Cerebellar cortex (tissue), 1 donor: ENCODE measurements around the gene ENDOU.

Experiments
- DNase-seq: peaks from one replicate; pipeline ENCODE4 v3.0.0-alpha.2; 2015; ENCODE audit warnings: low spot score

The ENDOU gene

DNA sequence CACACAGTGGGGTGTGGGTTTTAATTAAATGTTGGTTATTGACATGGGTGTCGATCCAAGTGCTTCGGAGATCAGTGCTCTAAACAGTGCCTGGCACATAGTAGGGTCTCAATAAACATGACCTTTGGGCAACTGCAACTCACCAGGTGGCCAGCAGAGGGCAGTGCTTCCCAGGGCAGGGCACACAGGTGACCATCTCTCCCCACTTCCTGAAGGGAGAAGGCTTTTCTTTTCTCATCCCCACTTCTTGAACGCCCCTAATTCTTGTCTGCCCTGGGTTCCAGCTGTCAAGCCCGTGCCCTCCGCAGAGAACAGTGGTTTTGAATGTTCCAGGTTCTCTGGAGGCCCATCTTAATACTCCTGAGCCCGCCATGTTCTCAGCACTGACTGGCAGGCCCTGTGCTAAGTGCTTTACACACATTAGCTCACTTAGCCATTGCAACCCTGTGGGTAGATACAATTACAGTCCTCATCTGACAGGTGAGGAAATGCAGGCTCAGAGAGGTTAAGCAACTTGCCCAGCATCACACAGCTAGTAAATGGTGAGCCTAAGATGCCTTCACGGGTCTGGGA is 17.0 kb upstream of the ENDOU start:
- DNase-seq: peak; percentile 42

DNA sequence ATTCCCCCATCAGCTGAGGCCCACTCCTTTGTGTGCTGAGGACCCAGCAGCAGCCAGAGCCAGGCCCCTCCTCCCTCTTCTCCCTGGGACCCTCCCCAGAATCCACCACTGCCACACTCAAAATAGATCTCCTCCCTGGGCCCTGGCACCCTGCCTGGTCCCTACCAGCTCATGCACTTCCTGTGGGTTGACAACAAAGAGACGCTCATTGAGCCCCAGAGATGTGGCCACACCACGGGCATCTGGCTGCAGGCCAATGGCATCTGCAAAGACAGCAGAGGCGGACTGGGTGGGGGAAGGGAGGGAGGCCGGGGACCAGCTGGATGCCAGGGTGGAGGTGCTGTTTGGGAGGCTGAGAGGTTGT is 16.0 kb upstream of the ENDOU start:
- DNase-seq: no peak

DNA sequence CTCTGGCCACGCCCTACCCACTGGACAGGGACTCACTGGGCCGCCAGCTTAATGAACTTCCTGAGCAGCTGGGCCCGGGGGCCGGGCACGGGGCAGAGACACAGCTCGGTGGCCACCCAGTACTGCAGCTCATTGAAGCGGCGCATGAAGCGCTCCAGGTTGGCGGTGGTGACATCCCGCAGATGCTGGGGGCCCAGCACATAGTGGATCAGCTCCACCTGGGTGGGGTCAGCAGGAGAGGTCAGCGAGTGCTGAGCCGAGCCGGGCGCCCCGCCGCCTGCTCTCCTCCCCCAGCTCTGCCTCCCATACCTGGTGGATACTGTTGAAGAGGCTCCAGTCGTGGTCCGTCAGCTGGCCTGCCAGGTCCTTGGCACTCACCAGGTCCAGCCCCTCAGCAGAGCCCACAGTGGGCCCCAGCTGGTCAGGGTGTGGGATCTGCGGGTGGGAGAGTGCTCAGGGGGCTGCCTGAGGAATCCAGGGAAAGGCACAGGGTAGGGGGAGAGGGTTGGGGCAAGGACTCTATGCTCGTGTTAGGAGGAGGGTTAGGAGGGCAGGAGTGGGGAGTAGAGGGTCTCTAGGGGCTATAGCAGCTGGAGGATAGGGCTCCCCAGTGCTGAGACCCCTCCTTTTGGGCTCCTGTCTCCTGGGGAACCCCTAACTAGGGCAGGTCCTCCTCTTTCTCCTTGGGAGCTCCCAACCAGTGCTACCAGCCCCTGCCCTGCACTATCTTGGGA is 15.5 kb upstream of the ENDOU start:
- DNase-seq: no peak

DNA sequence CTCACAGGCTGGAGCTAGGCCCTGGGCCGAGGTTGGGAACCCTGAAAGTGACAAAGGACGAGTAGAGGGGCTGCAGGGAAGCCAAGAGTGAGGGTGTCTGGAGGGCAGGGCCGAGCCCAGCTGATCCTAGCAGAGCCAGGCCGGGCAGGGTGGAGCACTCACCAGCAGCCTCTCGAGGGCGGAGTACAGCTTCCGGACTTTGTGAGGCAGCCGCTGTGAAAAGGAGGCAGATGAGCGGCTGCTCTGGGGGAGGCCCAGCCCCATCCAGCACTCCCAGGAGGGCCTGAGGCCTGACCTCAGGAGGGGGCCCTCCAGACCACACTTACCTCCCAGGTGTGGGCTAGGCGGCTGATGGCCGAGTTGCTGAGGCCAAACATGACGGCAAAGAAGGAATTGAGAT is 14.7 kb upstream of the ENDOU start:
- DNase-seq: no peak

DNA sequence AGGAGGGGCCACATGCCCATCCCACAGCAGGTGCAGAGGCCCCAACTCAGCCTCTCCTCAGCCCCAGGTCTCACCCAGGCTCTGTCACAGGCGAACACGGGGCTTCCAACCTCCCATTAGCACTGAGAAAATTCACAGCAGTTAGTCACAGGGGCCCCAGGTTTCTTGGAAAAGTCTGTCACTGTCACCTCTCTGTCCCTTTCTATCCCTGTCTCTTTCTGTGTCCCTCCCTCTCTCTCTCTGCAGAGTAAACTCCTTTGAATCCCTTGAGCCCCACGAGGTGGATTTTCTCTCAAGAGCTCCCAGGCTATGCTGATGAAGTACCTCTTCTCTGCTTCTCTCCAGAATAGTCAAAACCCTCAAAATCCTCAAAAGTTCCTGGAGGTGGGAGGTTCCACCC is 14.0 kb upstream of the ENDOU start:
- no peak for DNase-seq

DNA sequence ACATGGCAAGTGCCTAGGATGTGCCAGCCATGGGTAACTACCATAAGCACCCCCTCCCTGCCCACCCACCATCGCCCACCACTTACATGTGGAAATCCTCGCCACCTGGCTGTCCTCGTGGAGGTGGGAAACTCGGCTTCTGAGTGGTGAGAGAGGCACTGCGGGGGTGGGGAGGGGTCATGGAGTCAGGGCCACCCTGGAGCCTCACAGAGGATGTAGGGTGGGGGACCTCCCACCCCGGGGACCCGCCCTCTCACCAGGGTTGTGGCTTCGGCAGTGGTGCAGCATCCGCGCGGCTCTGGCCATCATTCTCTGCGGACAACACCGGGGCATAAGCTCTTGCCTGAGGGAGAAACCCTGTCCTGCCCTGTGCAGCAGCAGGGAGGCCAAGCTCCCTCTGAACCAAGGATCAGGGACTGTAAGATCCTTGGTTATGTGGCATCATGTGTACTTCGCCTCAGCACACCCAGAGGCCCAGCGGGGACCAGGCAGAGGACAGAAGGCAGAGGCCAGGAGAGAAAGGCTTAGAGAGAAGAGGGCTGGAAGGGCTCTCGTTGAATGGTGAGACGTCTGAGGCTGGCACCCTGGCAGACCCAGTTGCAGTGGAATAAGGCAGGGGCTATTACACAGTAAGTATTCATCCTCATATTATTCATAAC is 12.8 kb upstream of the ENDOU start:
- DNase-seq: no peak

DNA sequence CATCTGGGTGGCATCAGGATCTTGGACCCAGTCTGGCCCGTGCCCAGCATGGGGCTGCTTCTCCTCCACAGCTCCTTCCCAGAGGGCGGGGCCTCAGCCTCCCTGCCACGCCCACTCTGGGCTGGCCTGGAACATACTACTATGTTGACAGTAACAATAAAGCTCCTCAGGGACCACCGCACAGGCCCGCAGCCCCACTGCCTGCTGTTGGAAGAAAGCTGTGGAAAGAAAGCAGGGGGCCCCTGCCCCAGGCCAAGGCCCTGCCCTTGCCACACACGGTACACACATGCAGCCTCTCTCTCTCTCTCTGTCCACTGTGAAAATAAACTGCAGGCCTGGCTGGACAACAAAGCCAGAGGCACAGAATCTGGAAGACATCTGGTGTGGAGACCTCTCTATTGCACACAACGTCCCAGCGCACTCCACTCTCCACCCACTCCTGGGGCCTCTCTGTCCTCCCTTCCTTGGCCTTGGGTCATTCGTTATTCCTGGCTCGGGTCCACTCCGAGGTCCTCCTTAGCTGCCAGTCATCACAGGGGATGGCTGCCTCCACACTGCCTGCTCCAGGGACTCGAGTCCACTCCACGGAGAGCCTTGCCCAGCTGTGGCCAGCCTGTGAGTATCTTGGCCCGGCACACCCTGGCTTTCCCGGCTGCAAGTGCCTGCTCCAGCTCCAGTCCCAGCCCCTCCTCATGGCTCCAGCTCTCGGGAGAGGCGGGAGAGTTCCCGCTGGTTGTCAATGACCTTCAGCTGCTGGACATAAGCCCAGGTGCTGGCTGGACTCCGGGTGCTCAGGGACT is 11.8 kb upstream of the ENDOU start:
- DNase-seq: no peak

DNA sequence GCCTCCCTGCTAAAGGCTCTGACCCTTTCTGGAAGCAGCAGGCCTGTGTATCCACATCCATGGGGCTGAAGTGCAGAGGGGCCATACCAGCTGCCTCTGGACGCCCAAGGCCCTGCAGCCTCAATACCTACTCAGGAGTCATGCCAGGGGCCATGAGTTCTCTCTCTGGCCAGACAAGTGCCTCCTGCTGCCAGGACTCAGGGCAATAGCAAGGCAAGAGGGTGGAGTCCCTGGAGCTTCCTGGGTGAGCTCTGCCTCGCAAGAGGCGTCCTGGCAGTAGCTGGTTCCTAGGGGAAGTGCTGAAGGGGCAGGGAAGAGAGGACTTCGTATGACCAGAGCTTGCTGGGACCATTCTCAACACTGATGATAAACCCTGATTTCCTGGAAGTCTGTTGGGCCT is 10.9 kb upstream of the ENDOU start:
- DNase-seq: no peak

DNA sequence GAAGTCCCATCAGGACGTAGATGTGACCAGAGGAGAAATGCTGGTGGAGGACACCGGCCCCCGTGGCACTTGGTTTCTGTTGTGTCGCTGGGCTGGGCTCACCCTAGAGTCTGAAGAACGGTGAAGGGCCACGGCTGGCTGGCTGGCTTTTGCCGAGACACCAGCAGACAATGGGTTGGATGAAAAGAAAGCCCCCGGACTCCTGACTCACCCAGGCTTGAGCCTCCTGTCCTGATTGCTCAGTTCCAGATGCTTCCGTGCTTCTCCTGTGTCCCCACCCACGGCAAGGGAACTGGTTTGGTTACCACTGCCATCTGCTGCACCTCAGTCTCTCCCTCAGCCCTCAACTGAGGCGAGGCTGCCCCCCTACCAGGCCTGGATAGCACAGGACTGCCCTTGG is 10.4 kb upstream of the ENDOU start:
- no peak for DNase-seq

DNA sequence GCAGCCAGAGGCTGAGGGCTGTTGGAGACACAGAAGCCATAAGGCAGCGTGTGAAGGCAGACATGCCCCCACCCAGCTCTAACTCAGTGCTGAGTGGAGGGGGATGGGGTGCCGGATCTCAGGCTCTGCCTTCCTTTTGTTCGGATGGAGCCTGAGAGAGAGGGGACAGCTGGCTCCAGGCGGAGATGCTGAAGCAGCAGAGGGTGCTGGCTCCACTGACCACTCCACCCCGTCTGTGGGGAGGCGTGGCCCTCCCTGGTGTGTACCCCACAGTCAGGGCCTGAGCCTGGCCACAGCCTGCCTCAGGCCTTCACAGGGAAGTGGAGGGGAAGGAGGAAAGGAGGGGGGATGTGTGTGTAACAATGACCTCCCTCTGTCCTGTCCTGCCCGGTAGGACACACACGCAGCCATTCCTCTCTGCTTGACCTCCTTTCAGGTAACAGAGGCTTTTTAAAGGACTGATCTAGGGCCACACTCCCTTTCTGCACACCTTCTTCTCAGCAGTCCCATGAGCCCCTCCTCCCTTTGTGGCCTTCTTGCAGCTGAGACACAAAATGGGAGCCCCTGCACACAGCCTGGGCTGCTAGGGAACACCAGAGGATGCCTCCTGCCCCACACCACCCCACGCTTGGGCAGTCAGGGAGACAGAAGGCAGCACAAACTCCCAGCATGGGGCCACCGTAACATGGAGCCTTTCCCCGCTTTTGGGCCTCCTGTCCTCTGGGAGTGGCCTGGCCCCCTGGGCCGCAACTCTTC is 9.6 kb upstream of the ENDOU start:
- DNase-seq: no peak

DNA sequence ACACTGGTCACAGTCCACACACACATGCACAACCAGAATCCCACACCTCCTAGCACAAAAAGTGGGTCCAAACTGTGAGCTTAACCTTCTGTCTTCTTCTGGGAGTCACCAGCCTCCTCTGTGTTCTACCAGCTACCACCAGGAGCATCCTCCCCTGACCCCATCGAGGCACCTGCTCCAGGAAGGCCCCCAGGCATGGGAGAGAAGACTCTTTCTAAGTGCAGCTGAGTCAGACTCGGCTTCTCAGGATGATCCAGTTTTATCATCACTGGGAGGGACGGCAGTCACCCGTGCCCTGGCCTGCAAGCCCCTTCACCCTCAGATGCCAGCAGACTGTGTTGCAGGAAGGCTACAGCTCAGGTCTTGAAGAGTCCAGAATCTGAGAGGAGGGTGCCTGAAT is 7.9 kb upstream of the ENDOU start:
- DNase-seq: no peak

DNA sequence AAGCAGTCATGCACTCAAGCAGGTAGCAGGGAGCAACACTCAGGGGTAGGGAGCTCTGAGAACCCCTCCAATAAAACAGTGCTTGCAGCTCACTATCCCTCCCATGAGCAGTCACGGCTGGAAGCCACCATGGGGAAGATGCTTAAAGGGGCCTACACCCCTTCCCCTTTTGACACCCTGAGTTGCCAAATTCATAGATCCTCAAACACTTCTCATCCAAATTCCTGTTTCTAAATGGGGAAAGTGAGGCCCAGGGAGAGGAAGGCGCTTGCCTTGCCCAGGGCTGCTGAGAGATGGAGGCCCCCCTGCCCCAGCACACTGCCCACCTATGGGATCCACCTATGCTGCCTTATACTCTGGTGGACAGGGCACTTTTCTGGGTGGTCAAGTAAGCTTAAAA is 7.2 kb upstream of the ENDOU start:
- DNase-seq: no peak

DNA sequence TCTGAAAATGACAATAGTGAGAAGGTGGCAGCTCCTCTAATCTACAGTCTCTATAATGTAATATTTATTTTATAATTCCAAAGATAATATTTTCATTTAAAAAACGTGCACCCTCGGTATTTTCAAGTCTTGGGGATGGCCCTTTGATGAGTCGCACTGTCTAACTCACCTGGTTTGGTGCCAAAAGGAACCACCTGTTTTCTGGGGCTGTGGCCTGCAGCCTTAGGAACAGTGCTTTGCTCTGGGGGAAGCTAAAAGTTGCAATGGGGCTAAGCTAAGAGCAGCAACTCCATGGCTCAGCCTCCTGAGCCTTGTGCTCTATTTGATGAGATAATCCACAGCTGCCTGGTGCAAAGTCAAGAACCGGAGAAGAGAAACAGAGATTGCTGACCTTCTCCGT is 6.4 kb upstream of the ENDOU start:
- DNase-seq: no peak

DNA sequence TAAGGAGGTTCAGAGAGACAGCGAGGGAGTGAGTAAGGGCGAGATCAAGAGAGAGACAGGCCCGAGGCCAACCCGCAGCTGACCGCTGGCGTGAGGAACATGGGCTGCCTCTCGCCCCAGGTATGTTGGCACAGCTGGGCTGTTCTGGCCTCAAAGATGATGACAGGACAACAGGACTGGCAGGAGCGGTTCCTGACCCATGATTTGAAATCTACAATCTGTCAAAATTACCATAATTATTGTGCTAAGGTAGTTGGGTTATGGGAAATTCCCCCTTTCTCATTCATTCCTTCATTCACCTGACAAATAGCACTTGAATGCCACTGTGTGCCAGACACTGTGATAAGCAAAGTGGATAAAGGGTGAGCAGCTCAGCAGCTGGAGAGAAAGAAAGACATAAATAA is 5.1 kb upstream of the ENDOU start:
- no peak for DNase-seq

DNA sequence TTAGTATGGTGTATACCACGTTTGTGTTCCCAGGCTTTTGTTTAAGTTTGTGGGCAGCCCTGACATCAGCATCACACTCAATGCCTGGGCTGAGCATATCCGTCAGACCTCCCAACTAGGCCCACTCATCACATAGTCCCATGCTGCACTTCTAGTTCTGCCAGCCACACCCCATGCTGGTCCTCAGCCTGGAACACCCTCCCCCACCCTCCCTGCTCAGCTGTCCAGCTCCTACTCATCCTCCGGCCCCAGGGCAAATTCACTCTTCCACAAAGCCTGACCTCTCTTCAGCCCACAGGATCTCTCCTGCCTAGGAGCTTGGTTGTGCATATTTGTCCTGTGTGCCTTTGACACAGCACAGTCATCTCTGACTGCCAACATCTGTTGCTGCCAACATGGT is 3.9 kb upstream of the ENDOU start:
- no peak for DNase-seq

DNA sequence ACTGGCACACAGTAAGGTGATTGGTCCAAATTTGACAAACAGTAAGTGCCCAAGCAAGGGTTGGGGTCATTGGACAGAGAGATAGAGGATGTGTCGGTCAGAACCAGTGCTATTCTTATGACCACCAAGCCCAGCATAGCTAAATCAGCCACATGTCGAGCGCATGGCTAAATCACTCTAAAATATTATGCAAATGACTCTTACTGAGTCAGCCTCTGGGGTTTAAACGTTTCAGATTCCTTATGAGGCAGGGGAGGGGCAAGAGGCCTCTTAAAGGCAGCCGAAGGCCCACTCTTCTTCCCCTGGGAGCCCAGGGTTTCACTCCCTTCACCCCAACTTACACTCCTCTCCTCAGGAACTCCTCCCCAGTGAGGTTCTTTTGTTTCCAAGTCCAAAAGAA is 603 bp upstream of the ENDOU start:
- no peak for DNase-seq

DNA sequence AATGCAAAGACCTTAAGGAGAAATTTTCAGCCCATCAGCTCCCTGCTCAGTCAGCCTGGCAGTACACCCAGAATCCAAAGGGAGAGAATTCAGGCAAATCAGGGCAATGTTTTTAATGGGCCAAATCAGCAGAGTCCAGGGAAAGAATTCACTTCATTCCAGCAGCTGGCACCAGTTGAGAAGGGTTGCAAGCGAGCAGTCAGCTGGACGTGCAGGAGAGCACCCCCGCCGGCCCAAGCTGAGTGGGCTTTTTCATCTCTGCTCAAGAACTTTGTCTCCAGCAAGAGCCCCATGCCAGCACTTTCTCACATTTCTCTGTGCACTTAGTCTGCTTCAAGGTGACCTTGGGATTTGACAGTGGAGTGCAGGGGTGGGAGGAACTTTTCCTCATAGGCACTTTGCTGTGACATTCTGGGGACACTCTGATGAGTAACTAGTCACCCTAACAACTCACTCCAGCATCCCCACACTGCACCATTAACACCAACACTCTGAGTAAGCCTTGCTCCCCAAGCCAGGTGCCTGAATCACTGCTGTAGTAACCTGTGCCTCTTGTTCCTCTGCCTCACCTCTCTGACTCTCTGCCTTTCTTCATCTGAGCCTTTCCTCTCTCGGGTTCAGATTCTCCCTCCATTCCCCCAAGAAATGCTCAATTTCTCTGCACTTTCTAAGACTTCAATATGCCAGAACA is 2.2 kb downstream of the ENDOU start:
- no peak for DNase-seq

DNA sequence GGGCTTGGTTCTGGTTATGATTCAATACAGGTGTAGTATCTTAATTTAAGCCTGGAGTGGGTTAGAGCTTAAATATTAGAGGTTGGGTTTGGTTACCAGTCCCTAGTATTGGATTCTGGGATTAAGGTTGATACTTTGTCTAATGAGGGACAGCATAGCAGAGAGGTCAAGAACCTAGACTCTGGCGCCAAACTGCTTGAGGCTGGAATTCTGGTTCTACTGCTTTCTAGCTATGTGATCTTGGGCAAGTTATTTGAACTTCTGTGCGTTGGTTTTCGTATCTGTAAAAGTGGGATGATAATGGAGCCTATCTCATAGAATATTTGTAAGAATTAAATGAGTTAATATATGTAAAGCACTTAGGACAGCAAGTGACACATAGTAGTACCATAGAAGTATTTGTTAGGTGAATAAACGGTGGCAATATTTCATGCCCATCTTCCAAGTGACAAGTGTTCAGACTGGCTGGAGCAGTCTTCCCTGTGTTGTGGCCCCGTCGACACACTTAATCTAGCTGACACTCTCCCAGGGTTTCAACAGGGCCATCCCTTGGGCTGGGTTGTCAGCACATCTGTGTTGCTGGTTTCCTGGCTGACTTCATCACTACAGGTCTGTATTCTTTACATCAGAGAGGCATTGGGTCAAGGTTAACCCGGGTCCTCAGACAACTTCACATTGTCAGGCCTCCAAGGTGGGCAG is 3.0 kb downstream of the ENDOU start:
- no peak for DNase-seq

DNA sequence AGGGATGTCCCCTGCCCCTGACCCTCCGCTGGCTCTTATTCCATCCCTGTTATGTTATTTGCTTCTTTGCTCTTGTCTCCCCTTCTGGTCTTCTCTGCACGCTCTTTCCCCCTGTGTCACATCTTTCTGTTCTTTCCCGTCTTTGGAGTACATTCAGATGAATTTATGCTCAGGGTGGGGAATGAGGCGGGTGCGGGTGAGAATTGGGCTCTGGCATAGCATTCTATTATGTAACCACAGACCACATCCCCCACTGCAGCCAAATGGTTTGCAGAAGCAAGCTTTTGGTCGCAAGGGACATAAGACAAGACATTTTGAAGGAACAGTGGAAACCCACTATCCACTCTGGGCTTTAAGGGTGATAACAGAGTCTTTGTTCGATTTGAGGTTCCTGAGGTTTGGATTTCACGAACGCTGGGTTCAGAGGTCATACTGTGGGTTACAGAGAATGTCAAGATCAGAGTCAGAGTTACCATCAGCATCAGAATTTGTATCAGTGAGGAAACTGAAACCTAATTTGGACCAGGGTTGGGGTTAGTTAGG is 3.8 kb downstream of the ENDOU start:
- DNase-seq: no peak

DNA sequence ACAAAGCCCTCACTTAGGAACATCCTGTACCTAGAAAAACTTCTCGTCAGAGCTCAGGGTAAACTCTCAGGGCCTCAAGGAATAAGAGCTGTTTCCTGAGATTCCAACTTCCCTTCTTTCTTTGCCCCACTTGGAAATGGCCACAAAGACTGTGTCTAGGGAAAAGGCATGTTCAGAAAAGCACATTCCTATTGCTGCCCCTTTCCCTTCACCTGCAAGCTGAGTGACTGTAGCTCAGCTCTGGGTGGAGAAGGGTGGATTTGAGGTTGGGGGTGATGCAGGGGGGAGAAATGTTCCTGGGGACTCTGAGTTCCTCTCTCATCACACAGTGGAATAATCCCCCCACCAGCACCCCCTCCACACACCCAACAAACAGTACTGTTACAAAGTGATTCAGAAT is 6.8 kb downstream of the ENDOU start:
- no peak for DNase-seq
